HG02885 (cell line): ENCODE data around the gene STOX1.
"Not testable (repeated sequence)": the region's sequence is repeated elsewhere in the genome, so short reads cannot be mapped to it uniquely, and the experiment has no call there.

Experiments
- ATAC-seq: cut with Tn5 transposase; IDR thresholded peaks from one replicate; pipeline ENCODE4 v1.9.1; 2021; ENCODE audit warnings: mild to moderate bottlenecking; ENCODE audit not compliant: unreplicated experiment, poor library complexity

The STOX1 gene, protein sequence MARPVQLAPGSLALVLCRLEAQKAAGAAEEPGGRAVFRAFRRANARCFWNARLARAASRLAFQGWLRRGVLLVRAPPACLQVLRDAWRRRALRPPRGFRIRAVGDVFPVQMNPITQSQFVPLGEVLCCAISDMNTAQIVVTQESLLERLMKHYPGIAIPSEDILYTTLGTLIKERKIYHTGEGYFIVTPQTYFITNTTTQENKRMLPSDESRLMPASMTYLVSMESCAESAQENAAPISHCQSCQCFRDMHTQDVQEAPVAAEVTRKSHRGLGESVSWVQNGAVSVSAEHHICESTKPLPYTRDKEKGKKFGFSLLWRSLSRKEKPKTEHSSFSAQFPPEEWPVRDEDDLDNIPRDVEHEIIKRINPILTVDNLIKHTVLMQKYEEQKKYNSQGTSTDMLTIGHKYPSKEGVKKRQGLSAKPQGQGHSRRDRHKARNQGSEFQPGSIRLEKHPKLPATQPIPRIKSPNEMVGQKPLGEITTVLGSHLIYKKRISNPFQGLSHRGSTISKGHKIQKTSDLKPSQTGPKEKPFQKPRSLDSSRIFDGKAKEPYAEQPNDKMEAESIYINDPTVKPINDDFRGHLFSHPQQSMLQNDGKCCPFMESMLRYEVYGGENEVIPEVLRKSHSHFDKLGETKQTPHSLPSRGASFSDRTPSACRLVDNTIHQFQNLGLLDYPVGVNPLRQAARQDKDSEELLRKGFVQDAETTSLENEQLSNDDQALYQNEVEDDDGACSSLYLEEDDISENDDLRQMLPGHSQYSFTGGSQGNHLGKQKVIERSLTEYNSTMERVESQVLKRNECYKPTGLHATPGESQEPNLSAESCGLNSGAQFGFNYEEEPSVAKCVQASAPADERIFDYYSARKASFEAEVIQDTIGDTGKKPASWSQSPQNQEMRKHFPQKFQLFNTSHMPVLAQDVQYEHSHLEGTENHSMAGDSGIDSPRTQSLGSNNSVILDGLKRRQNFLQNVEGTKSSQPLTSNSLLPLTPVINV

DNA sequence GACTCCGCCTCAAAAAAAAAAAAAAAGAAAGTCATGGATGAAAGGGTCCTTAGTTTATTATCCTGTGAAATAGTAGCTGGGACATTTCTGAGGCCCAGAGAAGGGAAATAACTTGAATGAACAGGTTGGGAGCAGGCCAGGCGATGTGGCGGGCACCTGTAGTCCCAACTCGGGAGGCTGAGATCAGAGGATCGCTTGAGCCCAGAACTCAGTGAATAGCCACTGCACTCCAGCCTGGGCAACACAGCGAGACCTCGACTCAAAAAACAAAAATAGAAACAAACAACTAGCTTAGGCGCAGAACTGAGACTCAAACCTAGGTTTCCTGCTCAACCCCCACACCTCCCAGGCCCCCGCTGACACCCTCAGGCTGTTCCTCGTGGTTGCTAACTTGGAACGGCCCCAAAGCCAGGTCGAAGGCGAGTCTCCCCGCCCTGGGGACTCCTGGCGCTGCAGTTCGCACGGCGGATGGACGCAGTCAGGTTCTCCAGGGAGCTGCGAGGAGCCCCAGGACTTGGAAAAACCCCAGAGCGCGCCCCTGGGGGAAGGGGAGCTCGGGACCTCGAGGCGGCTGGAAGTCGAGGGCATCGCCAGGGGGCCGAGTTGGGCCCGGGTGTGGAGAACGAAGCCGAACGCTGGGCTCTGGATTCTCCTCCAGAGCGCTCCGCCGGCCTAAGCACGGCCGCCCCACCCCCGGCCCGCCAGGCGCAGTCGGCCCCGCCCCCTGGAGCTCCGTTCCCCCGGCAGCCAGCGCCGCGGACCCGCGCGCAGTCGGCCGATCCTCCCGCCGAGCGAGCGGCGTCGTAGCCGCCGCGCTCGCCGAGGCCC lies at the start of gene STOX1:
Gene STOX1 (plus strand): TSS at position 768 of the 828 bp plus-strand sequence. CDS start 93 bp downstream, outside the sequence.
- ATAC-seq, result peak; percentile 74

GRCh38 chr10:68781613-68782574 lies 45.4 kb upstream of the STOX1 start:
- ATAC-seq, result no peak

DNA sequence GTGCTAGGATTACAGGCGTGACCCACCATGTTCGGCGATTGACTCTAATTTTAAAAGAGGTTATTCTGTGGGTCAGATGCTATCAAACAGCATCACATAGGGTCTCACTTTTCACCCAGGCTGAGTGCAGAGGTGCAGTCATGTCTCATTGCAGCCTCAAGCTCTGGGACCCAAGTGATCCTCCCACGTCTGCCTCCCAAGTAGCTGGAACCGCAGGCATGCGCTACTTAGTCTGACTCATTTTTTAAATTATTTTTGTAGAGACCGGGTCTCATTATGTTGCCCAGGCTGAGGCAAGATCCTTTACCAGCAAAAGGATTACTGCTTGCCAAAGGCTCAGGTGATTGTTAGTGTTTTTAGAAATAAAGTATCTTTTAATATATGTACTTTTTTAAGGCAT lies 42.9 kb upstream of the STOX1 start:
- no peak for ATAC-seq

- ATAC-seq, result no peak
These were observed 39.5 kb upstream of the STOX1 start for GRCh38 chr10:68787813-68788212.

GRCh38 chr10:68790476-68790875 lies 36.9 kb upstream of the STOX1 start:
- no peak for ATAC-seq

GRCh38 chr10:68792115-68792514 lies 35.2 kb upstream of the STOX1 start:
- ATAC-seq, result no peak

GRCh38 chr10:68795886-68796532 lies 31.3 kb upstream of the STOX1 start:
- ATAC-seq, result no peak

- ATAC-seq, result no peak
These were observed 30.7 kb upstream of the STOX1 start for GRCh38 chr10:68796605-68797004.

- no peak for ATAC-seq
These were observed 27.1 kb upstream of the STOX1 start for GRCh38 chr10:68800211-68800610.

GRCh38 chr10:68804692-68805091 lies 22.6 kb upstream of the STOX1 start:
- ATAC-seq, result no peak

DNA sequence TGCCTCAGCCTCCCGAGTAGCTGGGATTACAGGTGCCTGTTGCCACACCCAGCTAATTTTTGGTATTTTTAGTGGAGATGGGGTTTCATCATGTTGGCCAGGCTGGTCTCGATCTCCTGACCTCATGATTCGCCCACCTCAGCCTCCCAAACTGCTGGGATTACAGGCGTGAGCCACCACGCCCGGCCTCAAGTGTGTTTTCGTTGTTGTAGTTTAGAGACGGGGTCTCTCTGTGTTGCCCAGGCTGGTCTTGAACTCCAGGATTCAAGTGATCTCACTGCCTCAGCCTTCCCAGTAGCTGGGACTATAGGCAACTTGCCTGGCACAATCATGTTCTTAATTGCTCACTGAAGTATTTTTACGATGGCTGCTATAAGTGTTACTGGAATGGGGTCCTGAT lies 16.5 kb upstream of the STOX1 start:
- ATAC-seq, result not testable (repeated sequence)

- no peak for ATAC-seq
These were observed 15.9 kb upstream of the STOX1 start for GRCh38 chr10:68811314-68812009.

DNA sequence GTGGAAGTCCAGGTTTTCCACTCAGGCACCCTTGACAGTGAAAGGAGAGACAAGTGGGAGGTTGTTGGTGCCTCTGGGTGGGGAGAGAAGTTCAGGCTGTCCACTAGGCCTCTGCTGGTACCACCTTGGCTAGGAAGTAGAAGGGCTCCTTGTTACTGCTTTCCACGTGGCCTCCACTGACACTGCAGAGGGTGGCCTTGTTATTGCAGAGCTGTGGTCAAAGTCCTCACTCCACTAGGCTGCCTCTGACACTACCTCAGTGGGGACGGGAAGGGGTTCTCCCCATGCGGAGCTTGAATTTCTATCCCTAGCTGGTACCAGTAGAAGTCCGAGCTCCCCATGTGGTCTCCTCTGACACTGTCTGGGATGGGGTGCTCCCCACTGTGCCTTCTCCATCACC lies 14.9 kb upstream of the STOX1 start:
- no peak for ATAC-seq

DNA sequence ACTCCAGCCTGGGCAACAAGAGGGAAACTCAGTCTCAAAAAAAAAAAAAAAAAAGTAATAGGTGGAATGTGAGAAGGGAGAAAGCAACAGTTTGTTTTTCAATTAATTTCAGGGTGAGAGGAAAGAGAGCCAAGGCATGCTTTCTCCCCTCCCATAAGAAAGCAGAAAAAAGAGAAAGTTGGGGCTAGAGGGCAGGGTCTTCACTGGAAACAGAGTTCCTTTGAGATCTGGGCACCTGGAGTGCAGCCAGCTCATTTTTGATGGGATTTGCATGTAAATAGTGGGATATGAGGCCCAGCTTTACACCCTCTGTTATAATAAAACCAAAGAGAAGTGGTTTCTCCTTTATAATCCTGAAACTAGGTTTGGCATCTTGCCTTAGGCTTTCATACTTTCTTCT lies 13.8 kb upstream of the STOX1 start:
- ATAC-seq, result no peak

DNA sequence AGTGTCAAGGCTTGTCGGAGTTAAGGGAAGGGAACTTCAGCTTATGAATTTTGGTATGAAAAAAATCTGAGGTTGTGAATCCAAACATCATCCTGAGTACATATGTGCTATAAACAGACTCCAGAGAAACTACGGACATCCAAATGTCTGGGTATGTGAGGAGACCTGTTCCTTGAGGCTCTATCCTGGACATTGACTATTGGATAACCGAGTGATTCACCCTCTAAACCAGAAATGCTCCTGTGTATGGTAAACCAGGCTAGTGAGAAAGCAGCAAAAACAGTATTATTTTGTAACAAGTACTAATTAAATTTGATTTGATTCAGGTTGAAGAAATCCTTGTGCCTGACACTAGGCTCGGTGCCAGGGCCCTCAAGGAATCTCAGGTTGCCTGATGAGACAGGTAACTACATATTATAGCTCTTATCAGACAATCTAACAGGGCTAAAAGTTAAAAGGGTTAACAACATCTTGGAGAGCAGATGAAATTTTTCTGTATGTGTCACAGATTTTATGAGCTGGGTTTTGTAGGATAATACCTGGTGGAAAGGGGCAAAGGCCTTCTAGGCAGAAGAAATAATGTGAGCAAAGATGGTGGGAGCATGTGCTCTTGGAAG lies 10.4 kb upstream of the STOX1 start:
- ATAC-seq, result no peak

GRCh38 chr10:68820359-68820758 lies 7.0 kb upstream of the STOX1 start:
- ATAC-seq, result not testable (repeated sequence)

DNA sequence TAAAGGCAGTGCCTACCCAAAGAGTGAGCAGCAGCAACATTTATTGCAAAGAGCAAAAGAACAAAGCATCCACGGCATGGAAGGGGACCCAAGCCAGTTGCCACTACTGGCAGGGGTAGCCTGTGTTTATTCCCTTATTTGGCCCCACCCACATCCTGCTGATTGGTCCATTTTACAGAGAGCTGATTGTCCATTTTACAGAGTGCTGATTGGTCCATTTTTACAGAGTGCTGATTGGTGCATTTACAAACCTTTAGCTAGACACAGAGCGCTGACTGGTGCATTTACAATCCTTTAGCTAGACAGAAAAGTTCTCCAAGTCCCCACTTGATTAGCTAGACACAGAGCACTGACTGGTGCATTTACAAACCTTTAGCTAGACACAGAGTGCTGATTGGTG lies 4.7 kb upstream of the STOX1 start:
- not testable (repeated sequence) for ATAC-seq

DNA sequence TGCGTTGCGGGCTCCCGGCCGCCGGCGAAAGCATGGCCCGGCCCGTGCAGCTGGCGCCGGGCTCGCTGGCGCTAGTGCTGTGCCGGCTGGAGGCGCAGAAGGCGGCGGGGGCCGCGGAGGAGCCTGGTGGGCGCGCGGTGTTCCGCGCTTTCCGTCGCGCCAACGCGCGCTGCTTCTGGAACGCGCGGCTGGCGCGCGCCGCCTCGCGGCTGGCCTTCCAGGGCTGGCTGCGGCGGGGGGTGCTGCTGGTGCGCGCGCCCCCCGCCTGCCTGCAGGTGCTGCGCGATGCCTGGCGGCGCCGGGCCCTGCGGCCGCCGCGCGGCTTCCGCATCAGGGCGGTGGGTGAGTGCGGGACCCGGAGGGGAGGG lies 245 bp downstream of the STOX1 start:
- ATAC-seq, result peak; percentile 45
